HG02970 (cell line): Measurements from ENCODE around the gene KANK2.

Experiments used
- ATAC-seq: cut with Tn5 transposase; IDR thresholded peaks from one replicate; pipeline ENCODE4 v1.9.1; 2021; ENCODE audit warnings: mild to moderate bottlenecking, moderate library complexity, moderate number of reproducible peaks; ENCODE audit not compliant: unreplicated experiment, low FRiP score

Gene KANK2

DNA sequence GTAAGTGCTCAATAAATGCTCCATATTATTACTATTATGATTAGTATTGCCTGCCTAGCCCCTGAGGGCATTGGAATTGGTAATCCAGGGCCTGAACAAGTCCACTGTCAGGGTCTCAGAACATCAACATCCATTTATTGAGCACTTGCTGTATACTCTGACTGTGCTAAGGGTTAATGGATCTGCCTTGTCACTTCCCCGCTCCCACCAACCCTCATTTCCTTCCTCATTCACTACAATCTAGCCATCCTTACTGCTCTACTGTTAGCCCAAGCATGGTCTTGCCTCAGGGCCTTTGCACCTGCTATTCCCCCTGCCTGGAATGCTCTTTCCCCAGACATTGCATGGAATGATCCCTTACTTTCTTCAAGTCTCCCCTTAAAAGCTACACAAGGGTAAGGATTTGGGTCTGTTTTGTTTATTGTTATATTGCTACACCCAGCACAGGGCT is 29.4 kb upstream of the KANK2 start:
- no peak for ATAC-seq

GRCh38 chr19:11225815-11226214 is 28.5 kb upstream of the KANK2 start:
- ATAC-seq: no peak

DNA sequence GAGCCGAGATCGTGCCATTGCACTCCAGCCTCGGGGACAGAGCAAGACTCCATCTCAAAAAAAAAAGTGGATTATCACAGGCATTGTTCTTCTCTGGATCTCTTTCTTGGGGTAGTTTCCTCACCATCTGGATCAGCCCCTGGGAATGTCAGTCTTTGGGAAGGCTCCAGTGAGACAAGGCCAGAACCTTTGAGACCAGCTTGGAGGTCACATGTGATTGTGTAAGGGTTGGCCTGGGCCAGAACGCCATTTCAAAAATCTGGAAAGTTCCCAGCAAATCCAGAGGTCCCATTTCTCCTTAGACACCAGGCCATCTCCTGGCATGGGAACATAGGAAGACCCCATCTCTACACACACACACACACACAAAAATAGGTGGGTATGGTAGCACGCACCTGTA is 27.8 kb upstream of the KANK2 start:
- no peak for ATAC-seq

DNA sequence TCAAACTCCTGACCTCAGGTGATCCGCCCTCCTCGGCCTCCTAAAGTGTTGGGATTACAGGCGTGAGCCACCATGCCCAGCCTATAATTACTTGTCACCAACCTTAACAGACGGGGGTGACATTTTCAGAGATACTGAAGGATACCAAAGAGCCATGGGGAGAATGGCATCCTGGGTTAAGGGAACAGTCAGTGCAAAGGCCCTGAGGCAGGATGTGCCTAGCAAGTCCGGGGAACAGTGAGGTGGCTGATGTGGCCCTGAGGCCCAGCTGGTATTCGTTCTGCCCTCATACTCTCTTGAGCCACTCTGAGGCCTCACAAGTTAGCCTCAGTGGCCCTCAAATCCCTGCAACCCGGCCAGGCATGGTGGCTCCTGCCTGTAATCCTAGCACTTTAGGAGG is 27.1 kb upstream of the KANK2 start:
- ATAC-seq: no peak

DNA sequence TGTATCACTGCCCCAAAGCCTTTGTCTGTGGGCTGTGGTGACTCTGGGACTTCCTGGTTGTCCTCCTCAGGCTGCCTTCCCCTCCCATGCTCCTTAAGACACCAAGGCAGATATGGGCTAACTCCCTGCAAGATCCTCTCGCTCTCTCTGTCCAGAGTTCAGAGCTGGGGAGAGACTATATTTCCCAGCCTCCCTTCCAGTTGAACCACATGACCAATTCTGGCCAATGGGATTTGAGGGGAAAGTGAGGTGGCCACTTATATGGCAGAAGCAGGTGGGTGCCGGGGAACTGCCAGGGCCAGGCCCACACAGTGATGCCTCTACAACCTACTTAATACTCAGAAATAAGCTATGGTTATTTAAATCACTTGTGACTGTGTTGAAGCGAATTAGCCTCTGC is 25.9 kb upstream of the KANK2 start:
- ATAC-seq: no peak

DNA sequence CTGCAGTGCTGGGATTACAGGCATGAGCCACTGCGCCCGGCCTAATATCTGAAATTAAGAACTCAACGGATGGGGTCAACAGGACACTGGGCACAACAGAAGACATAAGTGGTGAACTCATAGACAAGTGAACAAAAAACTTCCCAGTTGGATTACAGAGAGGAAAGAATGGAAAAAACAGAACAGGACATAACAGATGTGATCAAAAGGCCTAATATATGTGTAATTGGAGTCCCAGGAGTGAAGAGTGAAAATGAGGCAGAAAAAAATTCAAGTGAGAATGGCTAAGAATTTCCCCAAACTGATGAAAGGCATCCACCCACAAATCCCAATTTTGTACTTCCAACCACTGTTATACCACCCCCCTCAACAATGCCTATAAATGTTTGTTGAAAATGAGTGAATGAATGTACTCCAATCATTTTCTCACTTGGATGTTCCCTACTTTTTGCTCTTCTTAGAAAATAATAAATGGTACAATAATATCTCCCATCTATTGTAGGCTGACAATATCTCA is 23.8 kb upstream of the KANK2 start:
- ATAC-seq: no peak

DNA sequence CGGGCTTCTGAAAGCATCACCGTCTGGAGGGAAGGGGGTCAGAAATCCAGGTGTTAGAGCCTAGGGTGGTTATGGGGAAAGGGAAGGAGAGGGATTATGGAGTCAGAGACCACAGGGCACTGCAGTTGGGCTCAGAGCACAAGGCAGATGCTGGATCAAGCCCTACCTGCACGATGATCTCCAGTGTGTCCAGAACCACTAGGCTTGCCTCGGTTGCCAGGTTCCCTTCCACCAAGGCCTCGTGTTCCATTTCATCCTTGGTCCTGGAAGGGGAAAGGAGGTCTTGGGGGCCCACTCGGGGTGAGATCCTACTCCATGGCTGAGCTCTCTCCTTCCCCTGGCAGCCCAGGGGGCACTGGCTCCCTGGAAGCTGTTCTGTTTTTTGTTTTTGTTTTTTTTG is 17.0 kb upstream of the KANK2 start:
- ATAC-seq: no peak

- ATAC-seq: no peak
Measured at GRCh38 chr19:11210656-11210928, 13.2 kb upstream of the KANK2 start.

DNA sequence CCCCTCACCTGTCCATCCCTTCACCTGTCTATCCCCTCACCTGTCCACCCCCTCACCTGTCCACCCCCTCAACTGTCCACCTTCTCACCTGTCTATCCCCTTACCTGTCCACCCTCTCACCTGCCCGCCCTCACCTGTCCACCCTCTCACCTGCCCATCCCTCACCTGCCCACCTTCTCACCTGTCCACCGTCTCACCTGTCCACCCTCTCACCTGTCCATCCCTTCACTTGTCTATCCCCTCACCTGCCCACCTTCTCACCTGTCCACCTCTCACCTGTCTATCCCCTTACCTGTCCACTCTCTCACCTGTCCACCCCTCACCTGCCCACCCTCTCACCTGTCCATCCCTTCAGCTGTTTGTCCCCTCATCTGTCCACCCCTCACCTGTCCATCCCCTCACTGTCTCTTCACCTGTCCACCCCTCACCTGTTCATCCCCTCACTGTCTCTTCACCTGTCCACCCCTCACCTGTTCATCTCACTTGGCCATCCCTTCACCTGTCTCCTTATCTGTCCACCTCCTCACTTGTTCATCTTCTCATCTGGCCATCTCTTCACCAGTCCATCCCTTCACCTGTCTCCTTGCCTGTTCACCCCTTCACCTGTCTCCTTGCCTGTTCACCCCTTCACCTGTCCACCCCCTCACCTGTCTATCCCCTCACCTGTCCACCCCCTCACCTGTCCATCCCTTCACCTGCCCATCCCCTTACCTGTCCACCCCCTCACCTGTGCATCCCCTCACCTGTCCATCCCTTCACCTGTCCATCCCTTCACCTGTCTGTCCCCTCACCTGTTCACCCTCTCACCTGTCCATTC is 12.7 kb upstream of the KANK2 start:
- no peak for ATAC-seq

- ATAC-seq: no peak
Measured at GRCh38 chr19:11208561-11209471, 11.5 kb upstream of the KANK2 start.

DNA sequence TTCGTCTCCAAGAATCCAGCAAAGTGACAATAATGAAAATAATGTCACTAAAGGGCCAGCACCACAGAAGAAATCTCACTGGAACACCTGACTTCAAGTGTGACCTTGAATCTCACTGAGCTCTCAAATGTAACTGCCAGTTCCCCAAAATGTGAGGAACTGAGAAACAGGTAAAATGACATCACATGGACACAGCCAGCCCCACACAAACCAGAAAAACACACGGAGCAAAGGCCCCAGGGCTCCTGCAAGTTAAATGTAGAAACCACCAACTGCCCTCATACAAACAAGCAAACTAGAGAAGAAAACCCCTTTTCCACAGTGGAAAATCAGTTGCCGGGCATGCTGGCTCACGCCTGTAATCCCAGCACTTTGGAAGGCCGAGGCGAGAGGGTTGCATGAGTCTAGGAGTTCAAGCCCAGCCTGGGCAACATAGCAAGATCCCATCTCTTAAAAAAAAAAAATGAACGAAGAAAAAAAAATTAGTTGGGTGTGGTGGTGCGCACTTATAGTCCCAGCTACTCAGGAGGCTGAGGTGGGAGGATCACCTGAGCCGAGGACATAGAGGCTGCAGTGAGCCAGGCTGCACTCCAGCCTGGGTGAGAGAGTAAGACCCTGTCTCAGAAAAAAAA is 8.7 kb upstream of the KANK2 start:
- ATAC-seq: no peak

GRCh38 chr19:11204943-11205349 is 7.6 kb upstream of the KANK2 start:
- no peak for ATAC-seq

DNA sequence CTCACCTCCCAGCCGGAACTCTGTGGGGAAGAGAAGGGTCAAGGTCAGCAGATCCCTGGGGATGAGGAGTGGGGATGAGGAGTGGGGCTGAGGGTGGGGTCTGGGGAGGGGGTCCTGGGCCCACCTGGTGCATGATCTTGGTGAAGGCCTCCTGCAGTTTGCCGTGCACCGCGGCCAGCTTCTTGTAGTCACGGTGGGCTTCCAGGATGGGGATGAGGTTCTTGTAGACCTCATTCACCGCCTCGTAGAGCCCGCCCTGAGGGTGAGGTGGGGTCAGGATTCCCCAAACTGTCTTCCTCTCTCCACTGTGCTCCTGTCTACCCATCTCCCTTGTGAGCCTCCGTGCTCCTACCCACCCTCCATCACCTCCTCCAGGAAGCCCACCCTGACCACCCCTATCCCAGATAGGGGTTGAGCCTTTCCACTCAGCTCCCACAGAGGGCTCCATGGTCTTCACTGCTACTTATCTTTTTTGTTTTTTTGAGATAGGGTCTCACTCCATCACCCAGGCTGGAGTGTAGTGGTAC is 6.8 kb upstream of the KANK2 start:
- no peak for ATAC-seq

- ATAC-seq: no peak
Measured at GRCh38 chr19:11203194-11204075, 6.1 kb upstream of the KANK2 start.

GRCh38 chr19:11202488-11203193 is 5.3 kb upstream of the KANK2 start:
- no peak for ATAC-seq

- no peak for ATAC-seq
Measured at GRCh38 chr19:11201791-11202190, 4.4 kb upstream of the KANK2 start.

- no peak for ATAC-seq
Measured at GRCh38 chr19:11200931-11201330, 3.6 kb upstream of the KANK2 start.

GRCh38 chr19:11200015-11200574 is 2.8 kb upstream of the KANK2 start:
- ATAC-seq: no peak

GRCh38 chr19:11199517-11199916 is 2.2 kb upstream of the KANK2 start:
- no peak for ATAC-seq
